CD4-positive, alpha-beta T cell treated with Interferon gamma for 1 hour (primary cell): ENCODE results near the gene MS4A12.
"Not testable (repeated sequence)": the region's sequence is repeated elsewhere in the genome, so short reads cannot be mapped to it uniquely, and the experiment has no call there.

Experiments
- DNase-seq: peaks from one replicate; pipeline ENCODE4 v3.0.0-alpha.2; 2020

MS4A12 gene, protein sequence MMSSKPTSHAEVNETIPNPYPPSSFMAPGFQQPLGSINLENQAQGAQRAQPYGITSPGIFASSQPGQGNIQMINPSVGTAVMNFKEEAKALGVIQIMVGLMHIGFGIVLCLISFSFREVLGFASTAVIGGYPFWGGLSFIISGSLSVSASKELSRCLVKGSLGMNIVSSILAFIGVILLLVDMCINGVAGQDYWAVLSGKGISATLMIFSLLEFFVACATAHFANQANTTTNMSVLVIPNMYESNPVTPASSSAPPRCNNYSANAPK

DNA sequence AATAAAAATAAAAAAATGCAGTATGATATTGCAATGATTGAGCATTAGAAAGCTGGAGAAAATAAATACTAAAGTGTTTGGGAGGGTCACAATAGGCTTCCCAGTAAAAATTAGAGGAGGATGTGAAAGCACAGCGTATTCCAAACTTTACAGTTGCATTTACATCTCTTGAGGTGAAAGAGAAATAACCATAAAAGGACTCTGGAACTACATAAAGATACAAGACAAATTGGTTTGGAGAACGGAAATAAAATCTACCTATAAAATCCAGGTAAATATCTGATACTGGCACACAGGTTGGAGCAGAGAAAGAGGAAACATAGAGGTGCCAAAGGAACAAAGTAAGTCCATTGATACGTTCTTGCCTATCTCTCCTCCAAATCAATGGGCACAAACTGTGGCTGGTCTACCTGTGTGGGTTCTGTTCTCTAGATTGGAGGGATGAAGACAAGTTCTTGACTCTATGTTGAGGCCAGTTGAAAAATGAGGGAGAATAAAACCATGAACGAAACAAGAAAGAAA is at the start of gene MS4A12:
MS4A12 (plus strand) TSS at position 291 of the 522 bp plus-strand sequence. CDS start 4,541 bp downstream, outside the sequence.
- no peak for DNase-seq

DNA sequence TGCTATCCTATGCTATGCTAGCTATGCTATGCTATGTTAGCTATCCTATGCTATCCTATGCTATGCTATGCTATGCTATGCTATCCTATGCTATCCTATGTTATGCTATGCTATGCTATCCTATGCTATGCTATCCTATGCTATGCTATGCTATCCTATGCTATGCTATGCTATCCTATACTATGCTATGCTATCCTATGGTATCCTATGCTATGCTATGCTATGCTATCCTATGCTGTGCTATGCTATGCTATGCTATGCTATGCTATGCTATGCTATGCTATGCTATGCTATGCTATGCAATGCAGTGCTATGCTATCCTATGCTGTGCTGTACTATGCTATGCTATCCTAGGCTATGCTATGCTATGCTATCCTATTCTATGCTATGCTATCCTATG is 45.5 kb upstream of the MS4A12 start:
- no peak for DNase-seq

DNA sequence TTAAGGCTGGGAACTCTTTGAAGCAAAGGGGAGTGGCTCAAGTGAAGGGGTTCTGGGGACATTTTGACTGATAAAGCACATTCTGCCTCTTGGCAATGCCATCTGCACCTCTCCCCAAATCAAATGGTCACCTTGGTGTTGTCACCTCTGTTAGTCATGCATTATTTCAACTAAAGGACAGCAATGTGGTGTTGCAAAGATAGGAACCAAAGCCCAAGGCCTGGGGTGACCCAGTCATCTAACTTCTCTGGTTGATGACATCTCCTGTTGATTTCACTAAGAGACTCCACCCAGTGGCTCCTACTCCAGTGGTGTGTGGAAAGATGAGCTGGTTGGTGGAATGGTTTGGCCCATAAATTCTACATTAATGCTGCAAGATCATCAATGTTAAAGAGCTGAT is 44.7 kb upstream of the MS4A12 start:
- no peak for DNase-seq

DNA sequence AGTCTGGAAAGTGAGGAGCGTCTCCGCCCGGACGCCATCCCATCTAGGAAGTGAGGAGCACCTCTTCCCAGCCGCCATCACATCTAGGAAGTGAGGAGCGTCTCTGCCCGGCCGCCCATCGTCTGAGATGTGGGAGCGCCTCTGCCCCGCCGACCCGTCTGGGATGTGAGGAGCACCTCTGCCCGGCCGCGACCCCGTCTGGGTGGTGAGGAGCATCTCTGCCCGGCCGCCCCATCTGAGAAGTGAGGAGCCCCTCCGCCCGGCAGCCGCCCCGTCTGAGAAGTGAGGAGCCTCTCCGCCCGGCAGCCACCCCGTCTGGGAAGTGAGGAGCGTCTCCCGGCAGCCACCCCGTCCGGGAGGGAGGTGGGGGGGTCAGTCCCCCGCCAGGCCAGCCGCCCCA is 41.4 kb upstream of the MS4A12 start:
- DNase-seq, result not testable (repeated sequence)

DNA sequence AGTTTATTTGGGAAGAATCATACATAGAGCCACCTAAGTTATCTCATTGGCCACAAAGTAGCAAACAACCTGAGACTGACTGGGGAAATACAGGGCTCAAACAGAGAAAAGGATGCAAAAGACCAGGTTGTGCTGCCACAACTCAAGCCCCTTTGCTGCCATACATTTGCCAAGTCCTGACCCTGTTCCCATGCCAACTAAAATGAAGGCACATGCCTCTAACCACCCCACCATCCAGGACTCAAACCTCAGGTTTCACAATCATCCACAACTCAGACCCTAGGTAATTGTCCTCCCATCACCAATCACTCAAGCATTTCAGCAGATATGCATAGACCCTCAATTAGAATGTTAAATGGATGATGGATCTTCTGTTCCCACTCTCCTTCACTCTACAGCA is 38.4 kb upstream of the MS4A12 start:
- no peak for DNase-seq

DNA sequence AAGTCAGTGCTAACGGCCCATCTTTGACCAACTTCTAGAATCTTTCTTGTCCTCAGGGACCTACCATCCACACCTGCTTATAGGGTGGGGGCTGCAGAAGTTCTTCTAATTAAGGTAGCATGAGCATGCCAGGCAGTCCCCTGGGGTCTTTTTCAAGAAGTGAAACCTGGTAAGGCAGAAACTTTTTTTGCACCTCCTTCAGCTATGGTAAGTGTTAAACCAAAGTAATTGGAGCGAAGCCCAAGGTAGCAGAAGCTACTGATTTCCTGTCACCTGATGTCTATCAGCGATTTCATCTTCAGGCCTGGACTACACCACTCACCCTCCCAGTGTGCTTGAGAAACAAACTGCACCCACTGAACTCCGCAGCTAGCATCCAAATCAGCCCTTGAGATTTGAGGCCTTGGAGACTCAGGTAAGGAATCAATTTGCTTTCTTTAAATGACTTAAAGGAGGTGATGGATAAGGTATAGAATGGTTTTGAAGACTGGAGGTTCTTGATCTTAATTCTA is 37.0 kb upstream of the MS4A12 start, which contains the start of gene MS4A1:
MS4A1 (plus strand) TSS at position 317 of the 512 bp plus-strand sequence. CDS start 6,528 bp downstream, outside the sequence.
- DNase-seq, result peak; percentile 82

DNA sequence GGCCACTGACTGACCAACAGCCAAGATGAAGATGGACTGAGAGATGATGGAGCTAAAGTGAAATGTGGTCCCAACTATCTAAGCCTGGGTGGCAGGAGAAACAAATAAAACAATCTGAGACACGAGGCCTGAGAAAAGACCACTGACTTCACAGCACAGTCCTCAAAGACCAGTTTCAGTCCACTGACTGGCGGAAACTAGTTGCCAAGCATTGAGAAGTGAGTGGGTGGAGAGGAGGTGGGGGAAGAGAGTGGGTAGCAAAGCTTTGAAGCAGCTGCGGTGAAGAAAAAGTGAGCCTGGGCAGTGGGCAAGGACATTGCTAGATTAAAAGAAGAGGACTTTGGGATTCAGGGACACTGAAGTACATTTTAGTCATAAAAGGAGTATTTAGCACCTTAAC is 35.0 kb upstream of the MS4A12 start:
- DNase-seq, result peak; percentile 28

DNA sequence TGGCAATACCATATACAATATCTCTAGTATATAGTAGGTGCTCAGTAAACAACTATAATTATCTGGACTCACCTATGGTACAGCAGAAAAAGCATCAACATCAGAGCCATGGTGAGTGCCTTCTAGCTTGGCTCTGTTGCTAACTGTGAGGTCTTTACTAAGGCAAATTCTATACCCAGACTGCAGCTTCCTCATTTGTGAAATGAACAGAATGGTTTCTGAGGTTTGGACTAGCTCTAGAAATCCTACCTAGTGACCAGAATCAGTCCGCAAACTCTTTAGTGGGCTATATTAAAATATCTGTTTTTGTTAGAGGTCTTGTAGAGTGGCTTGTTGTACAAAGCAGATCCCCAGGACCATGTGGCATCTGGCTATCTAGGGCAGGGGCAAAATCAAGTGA is 33.2 kb upstream of the MS4A12 start:
- DNase-seq, result no peak

DNA sequence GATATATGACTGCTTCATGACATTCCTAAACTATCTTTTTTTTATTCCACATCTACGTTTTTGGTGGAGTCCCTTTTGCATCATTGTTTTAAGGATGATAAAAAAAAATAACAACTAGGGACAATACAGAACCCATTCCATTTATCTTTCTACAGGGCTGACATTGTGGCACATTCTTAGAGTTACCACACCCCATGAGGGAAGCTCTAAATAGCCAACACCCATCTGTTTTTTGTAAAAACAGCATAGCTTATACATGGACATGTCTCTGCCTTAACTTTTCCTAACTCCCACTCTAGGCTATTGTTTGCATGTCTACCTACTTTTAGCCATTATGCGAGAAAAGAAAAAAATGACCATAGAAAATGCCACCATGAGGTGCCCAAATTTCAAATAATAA is 23.7 kb upstream of the MS4A12 start:
- no peak for DNase-seq

DNA sequence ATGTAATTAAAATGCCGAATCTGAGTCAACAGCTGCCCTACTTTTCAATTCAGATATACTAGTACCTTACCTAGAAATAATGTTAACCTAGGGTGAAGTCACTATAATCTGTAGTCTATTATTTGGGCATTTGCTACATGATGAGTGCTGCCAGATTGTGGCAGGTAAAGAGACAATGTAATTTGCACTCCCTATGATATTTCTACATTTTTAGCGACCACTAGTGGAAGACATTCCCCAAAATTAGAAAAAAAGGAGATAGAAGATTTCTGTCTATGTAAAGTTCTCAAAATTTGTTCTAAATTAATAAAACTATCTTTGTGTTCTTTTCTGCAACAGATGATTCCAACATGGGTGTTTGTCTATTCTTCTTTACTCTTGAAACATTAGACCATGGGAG is 22.9 kb upstream of the MS4A12 start:
- DNase-seq, result no peak

DNA sequence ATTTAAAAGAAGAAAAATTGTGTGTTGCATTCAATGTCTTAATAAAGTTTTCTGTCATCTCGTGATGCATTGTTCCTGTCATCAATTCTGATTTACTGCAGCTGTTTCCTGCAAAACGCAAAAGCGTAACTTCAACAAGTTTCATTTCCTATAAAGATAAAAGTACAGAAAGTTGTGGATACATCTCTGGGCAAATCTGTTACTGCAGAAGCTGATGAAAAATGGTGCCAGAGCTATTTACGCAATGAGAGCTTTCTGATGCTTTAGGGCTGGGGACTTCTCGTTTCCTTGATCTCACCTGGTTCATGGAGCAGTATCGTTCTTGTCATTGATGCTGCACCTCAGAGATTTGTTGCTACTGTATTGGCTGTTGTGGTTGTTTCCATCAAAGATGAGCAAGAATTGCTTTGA is 15.5 kb upstream of the MS4A12 start:
- DNase-seq, result peak; percentile 46

DNA sequence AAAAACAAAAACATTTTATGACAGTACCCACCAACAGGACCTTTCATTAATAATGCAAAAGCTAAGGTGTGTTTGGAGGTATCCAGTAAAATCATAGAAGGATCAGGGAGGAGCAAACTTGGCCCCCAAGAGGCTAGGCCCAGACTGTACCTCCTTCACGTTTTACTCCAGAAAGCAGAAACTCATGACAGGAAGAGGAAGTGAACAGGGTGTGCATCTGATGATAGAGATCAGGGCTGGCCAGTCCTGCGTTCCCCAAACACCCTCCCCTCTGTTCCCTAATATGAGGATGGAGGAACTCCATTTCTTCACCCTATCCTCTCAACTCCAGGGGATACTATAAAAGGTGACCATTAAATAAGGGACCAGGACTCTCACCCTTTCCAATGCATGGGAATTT is 10.2 kb upstream of the MS4A12 start:
- DNase-seq, result peak; percentile 15

DNA sequence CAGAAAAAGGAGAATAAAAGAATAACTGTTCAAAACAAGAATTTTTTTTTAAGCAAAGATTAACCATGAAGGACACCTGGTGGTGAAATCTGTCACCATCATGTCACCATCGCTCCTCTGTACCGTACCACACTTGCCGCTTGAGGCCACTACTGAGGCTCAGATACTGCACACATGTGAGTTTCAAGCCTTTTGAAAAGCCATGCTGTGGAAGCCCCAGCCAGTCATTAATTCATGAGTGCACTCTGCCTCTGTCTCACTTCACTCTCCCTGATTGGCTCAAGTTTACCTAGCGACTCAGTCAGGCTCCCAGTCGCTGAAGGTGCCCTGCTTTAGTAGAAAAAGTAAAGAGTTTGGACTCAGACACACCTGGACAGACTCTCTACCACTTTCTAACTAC is 6.6 kb upstream of the MS4A12 start:
- DNase-seq, result peak; percentile 52

DNA sequence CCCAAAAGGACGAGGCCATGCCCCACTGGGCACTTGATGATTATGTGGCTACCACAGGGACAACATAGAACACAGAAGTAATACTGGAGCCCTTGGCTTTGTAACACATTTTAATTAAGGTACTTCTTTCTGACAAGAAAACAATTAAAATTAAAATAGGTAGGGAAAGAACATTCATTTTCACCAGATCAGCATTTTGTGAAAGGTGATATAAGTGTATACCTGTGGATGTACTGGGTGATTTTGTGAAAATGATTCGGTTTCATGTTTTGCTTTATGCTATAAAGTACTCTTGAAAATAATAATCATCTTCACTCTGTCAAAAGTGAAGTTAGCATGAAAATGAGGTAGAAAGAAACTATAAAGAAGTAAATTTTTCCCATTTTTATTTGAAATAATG is 876 bp downstream of the MS4A12 start:
- DNase-seq, result no peak

DNA sequence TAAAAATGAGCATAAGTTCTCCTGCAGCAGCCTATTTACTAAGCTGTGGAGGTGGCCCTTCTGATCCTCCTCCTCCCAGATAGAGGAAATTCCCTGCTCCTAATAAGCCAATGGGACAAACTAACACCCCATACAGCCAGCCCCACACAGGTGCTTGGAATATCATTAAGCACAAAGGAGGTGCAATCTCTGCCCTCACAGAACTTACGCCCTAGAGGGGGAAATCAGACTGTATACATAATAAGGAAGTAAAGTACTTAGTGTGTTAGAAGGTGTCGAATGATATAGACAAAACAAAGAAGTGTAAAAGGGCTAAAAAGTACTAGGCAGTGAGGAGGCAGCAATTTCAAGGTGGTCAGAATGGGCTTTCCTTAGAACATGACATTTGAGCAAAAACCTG is 5.8 kb downstream of the MS4A12 start:
- DNase-seq, result no peak

DNA sequence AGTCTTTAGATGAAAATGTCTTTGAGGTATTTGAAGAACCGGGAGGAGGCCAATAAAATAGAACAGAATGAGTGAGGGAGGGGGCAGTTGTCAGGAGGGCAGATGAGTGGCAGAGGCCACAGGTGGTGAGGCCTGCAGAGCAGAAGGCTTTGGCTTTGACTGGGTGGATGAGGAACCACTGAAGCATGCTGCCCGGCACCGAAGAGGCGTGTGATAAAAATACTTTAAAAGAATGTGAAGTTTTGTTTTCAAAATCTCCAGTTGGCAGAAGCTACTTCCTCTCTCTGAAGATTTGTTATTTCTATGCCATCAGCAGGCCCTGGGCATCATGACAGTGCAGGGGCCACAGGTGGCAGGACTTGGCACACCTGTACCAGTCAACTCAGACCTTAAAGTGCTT is 6.3 kb downstream of the MS4A12 start:
- peak; percentile 49 for DNase-seq

DNA sequence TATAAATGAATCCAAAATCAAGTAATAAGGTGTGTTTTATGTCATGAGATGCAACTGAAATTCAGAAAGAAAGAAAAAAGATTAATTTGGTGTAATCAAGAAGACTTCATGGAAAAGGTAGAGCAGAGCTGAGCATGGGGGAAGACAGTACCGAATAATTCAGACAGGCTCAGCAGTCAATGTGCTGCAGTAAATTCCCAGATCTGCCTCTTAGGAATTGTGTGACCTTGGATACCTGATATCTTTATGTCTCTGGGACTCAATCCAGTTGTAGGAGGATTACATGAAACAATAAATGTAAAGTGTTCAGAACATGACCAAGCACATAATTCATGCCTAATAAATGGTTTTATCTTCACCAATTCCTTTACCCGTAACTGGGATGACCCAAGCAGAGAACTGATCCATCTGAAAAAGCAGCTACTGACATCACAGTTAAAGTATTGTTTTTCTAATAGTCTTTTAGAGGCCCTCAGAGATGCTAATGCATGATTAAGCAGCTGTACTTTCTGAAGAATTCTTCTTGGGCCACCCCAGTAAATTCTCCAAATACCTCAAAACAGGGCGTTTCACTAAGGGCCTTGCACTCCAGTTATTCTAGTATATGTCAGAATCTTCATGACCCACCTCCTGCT is 7.8 kb downstream of the MS4A12 start:
- DNase-seq, result no peak

DNA sequence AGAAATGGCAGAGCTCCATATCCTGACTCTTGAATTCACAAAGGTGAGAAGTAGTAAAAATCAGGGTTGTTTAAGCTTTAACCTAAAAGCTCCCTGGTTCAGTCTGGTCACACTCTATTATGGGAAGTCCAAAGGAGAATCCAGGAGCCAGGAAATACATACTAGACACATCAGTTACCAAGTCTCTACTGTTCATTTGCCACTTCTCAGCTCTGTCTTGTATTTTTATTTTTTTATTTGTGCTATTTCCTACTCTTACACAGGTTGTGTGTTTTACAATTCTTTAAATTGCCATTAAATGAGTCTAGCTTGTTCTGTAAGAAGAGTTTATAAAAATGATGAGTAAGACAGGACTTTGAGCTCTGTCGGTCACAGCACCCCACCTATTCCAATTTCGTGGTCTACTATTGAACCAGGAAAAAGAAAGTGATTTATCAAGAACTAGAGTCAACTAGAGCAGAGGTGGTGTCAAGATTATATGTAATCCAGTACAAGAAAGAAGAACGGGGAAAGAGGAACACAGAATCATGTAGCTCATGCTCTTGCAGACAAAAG is 9.7 kb downstream of the MS4A12 start:
- DNase-seq, result no peak

DNA sequence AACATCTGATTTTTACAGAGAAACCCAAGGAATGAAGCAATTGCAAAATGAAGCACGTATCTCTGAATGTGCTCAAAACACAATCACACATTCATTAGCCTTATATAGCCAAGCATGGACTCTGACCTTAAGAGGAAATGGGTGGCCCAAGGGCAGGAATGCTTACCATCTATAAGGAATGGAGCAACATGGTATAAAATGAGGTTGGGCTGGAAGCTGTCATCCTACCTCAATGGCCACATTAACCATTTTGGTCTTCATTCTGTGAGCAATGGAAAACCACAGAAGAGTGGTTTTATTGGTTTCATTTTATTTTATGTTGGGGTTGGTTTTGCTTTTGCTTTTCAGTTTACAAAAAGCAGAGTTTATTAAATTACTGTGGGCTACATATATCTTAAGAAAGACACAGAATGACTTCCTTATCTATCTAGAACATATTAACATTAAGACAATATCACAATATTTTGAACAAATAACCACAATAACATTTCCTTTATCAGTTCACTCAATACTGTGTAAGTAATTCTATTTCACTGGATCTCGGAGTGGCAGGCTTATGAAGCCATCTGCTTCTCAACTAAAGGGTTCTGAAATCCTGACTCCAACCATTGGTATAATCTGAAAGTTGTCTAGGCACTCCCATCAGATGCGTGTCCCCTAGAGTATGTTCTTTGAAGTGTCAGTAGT is 11.8 kb downstream of the MS4A12 start:
- no peak for DNase-seq

DNA sequence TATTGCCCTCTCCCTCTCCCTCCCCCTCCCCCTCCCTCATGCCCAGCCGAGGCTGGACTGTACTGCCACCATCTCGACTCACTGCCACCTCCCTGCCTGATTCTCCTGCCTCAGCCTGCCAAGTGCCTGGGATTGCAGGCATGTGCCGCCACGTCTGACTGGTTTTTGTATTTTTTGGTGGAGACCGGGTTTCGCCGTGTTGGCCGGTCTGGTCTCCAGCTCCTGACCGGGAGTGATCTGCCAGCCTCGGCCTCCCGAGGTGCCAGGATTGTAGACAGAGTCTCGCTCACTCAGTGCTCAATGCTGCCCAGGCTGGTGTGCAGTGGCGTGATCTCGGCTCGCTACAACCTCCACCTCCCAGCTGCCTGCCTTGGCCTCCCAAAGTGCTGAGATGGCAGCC is 17.0 kb downstream of the MS4A12 start:
- DNase-seq, result not testable (repeated sequence)

DNA sequence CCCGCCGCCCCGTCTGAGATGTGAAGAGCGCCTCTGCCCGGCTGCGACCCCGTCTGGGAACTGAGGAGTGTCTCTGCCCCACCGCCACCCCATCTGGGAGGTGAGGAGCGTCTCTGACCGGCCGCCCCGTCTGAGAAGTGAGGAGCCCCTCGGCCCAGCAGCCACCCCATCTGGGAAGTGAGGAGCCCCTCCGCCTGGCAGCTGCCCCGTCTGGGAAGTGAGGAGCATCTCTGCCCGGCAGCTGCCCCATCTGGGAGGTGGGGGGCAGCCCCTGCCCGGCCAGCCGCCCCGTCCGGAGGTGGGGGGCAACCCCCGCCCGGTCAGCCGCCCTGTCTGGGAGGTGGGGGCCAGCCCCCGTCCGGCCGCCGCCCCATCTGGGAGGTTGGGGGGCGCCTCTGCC is 17.6 kb downstream of the MS4A12 start:
- DNase-seq, result not testable (repeated sequence)

DNA sequence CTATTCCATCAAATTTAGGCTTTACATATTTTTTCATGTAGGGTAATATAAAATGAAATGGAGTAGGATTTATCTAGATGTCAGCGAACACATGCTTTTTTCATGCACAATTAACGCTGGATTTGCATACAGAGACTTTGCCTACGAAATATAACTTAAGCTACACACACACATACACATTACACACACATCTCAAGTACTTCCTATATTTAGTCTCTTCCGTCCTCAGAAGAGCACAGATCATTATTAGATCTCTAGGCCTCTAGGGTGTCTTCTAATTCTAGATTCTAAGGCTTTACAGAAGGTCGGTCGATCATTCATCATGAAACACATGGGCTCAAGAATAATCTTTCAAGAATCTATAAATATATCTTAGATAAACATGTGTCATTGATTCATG is 18.8 kb downstream of the MS4A12 start:
- DNase-seq, result no peak

DNA sequence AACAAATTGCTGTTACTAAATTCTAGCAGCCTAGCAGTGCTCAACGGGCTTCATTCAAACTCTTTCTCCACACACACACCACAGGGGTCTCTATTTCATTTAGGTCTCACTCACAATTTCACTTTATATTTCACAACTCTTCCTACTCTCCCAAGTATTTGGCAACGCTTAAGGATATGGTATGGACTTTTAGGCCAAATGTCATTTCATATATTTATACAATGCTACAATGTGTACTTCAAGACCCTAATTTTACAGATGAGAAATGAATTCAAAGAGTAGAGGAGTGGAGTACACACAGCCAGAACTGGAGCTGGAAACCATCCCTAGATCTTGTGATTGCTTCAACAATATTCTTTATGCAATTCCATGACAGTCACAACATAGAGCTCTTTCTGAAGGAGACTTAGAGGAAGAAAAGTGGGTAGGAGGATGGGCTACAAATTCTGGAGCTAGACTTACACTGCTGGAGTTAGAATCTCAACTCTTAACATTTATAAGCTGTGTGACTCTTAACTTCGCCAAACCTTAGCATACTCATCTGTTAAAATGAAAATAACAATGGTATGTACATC is 20.2 kb downstream of the MS4A12 start:
- DNase-seq, result no peak
